Measurements from ENCODE around the gene PGBD4.

The PGBD4 gene

DNA sequence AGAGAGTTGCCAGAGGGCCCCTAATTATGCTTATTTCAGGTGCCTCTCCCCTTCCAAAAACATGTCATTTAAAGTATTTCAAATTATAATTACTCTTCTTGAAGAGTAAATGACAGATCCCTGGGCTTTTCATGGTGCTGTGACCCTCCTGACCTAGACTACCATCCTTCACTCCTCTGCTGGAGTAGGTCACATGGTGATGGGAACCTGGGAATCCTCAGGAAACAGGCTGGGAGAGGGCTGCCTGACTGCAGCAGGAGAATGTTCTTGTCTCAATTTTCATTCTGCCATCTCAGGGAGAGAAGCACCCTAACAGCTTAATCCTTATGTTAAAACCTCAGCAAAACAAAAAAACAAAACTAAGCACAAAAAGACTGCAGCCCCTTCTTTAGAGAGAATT is 24.6 kb downstream of the PGBD4 start:
- TF ChIP-seq SPI1 (IDR thresholded peaks at IDR 0.05; ENCODE audit: borderline replicate concordance, low read depth) (no peak), GABPA (IDR thresholded peaks at IDR 0.05; ENCODE audit: low read depth) (no peak), POLR2AphosphoS5 (IDR thresholded peaks at IDR 0.05; ENCODE audit: low read depth) (no peak), CTCF (IDR thresholded peaks at IDR 0.05; ENCODE audit: insufficient read depth, low read length) (no peak), REST (IDR thresholded peaks at IDR 0.05; ENCODE audit: insufficient replicate concordance, low read depth) (no peak)
- Histone ChIP-seq H3K4me3 (replicated peaks; ENCODE audit: insufficient read depth, low read length) (no peak overlapping the region), H3K27me3 (ENCODE audit: insufficient read depth, poor library complexity, severe bottlenecking) (no peaks in the 10 kb centered on the region), H3K27ac (replicated peaks) (no peak overlapping the region)
- DNase-seq (ENCODE audit: low read depth in 1 of 2, low spot score in 1 of 2), result no peak

DNA sequence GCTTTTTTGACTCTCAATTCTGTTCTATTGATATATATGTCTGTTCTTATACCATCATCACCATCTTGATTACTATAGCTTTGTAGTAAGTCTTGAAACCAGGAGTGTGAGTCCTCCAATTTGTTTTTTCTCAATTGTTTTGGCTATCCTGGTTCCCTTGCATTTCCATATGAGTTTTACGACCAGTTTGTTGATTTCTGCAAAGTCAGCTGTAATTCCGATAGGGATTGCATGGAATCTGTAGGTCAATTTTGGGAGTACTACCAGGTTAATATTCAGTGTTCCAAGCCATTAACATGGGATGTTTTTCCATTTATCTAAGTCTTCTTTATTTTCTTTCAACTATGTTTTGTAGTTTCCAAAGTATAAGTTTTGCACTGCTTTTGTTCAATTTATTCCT is 27.0 kb downstream of the PGBD4 start:
- Histone ChIP-seq H3K27ac (replicated peaks) (no peak overlapping the region), H3K4me3 (replicated peaks; ENCODE audit: insufficient read depth, low read length) (no peak overlapping the region), H3K27me3 (ENCODE audit: insufficient read depth, poor library complexity, severe bottlenecking) (no peaks in the 10 kb centered on the region)
- TF ChIP-seq POLR2AphosphoS5 (IDR thresholded peaks at IDR 0.05; ENCODE audit: low read depth), result no peak
- no peak for TF ChIP-seq REST (IDR thresholded peaks at IDR 0.05; ENCODE audit: insufficient replicate concordance, low read depth)
- no peak for TF ChIP-seq GABPA (IDR thresholded peaks at IDR 0.05; ENCODE audit: low read depth)
- TF ChIP-seq SPI1 (IDR thresholded peaks at IDR 0.05; ENCODE audit: borderline replicate concordance, low read depth), result no peak
- TF ChIP-seq CTCF (IDR thresholded peaks at IDR 0.05; ENCODE audit: insufficient read depth, low read length), result no peak
- DNase-seq (ENCODE audit: low read depth in 1 of 2, low spot score in 1 of 2), result no peak

- no peak overlapping the region for H3K4me3 ChIP-seq (replicated peaks; ENCODE audit: insufficient read depth, low read length)
- TF ChIP-seq REST (IDR thresholded peaks at IDR 0.05; ENCODE audit: insufficient replicate concordance, low read depth) (no peak), CTCF (IDR thresholded peaks at IDR 0.05; ENCODE audit: insufficient read depth, low read length) (no peak), SPI1 (IDR thresholded peaks at IDR 0.05; ENCODE audit: borderline replicate concordance, low read depth) (no peak), POLR2AphosphoS5 (IDR thresholded peaks at IDR 0.05; ENCODE audit: low read depth) (no peak), GABPA (IDR thresholded peaks at IDR 0.05; ENCODE audit: low read depth) (no peak)
- DNase-seq (ENCODE audit: low read depth in 1 of 2, low spot score in 1 of 2), result no peak
Observed at GRCh38 chr15:34132881-34133280, 31.0 kb downstream of the PGBD4 start.

More at GRCh38 chr15:34132881-34133280, 31.0 kb downstream of the PGBD4 start:
- Histone ChIP-seq H3K27me3 (ENCODE audit: insufficient read depth, poor library complexity, severe bottlenecking) (no peaks in the 10 kb centered on the region), H3K27ac (replicated peaks) (no peak overlapping the region)
